Calu3 (cell line): ENCODE data around the gene ALDH3A2. TPM values are rescaled to one million over a fixed set of nuclear protein-coding genes. Genes with fewer than 3 reads are reported as not detected.

Experiments
- BruUV-seq: library from RNA; stranded (reverse); fragments of 400-500 nt; replicated peaks from 2 replicates; lab custom pipeline; 2021; lab: Mats Ljungman, UMichigan
- CTCF ChIA-PET: fragments of 300-600 bp; sonication (Branson Sonifier 250); formaldehyde crosslinking; loops from one replicate; lab custom pipeline; 2022; ENCODE audit warnings: antibody characterized with exemption; lab: Charles Lee
- DNase-seq: peaks from one replicate; pipeline ENCODE4 v3.0.0; 2022
- H3K27ac Mint-ChIP-seq: one replicate; pipeline ENCODE4 v1.8.0; 2022; ENCODE audit warnings: mixed read lengths; ENCODE audit not compliant: unreplicated experiment
- H3K27me3 Mint-ChIP-seq: one replicate; pipeline ENCODE4 v1.8.0; 2022; ENCODE audit warnings: mixed read lengths; ENCODE audit not compliant: unreplicated experiment
- H3K36me3 Mint-ChIP-seq: one replicate; pipeline ENCODE4 v1.8.0; 2022; ENCODE audit warnings: mild to moderate bottlenecking, moderate library complexity, mixed read lengths; ENCODE audit not compliant: insufficient read depth, unreplicated experiment
- H3K4me1 Mint-ChIP-seq: one replicate; pipeline ENCODE4 v1.8.0; 2022; ENCODE audit warnings: mild to moderate bottlenecking, low read depth, mixed read lengths; ENCODE audit not compliant: unreplicated experiment
- H3K4me3 Mint-ChIP-seq: one replicate; pipeline ENCODE4 v1.8.0; 2022; ENCODE audit warnings: mild to moderate bottlenecking, low read depth, moderate library complexity, mixed read lengths; ENCODE audit not compliant: unreplicated experiment
- H3K9me3 Mint-ChIP-seq: one replicate; pipeline ENCODE4 v1.8.0; 2022; ENCODE audit warnings: low read depth, mixed read lengths; ENCODE audit not compliant: unreplicated experiment
- intact Hi-C: fragments of 100-400 bp; cut with micrococcal nuclease; formaldehyde crosslinking; loops from one replicate; pipeline ENCODE4 v1.10.0; 2022; ENCODE audit not compliant: unreplicated experiment
- total RNA-seq: library from RNA; stranded (reverse); gene quantifications from 2 replicates; pipeline ENCODE4 v1.2.3, GENCODE V29; 2022
- TF ChIP-seq, protein P1 (sequence below): fragments of 200-600 bp; IDR thresholded peaks from one replicate; pipeline ENCODE4 v1.8.0; 2022; ENCODE audit warnings: antibody characterized with exemption; ENCODE audit not compliant: unreplicated experiment

ALDH3A2 gene
- total RNA-seq, 1 experiment from 2014 or later, result 32.4 TPM

DNA sequence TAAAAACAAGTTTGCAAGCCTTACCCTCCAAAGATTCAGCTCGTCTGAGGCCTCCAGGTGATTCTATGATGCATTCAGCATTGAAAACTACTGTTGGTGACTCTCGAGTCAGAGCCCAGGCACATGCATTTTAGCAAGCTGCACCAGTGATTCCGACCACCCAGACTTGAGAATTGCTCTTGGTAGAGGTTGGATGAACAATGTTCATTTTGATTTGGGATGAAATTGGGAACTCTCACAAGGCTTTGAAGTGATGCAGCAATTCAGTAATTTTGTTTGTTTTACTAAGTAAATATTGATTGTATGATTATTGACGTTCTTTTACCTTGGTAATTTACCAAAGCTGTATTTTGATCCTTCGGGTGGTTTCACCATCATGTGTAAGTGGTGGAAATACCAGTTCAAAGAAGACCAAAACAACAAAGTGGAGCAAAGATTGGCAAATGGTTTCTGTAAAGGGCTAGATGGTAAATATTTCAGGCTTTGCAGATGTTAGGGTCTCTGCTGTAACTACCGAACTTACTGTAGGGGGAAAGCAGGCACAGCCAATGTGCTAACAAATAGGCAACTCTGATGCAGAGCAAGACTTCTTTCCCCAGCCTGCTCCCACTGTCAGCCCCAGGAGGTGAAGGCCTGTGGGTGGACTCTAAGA, 11.8 kb downstream of the ALDH3A2 start:
- TF ChIP-seq, protein P1, sequence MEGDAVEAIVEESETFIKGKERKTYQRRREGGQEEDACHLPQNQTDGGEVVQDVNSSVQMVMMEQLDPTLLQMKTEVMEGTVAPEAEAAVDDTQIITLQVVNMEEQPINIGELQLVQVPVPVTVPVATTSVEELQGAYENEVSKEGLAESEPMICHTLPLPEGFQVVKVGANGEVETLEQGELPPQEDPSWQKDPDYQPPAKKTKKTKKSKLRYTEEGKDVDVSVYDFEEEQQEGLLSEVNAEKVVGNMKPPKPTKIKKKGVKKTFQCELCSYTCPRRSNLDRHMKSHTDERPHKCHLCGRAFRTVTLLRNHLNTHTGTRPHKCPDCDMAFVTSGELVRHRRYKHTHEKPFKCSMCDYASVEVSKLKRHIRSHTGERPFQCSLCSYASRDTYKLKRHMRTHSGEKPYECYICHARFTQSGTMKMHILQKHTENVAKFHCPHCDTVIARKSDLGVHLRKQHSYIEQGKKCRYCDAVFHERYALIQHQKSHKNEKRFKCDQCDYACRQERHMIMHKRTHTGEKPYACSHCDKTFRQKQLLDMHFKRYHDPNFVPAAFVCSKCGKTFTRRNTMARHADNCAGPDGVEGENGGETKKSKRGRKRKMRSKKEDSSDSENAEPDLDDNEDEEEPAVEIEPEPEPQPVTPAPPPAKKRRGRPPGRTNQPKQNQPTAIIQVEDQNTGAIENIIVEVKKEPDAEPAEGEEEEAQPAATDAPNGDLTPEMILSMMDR, result no peak
- no peaks in the 10 kb centered on the region for H3K27me3 Mint-ChIP-seq
- H3K4me1 Mint-ChIP-seq, result peaks cover 9% of the 10 kb centered on the region
- intact Hi-C loops, result no loop called here
- H3K4me3 Mint-ChIP-seq, result no peak overlapping the region
- no TSS peak for BruUV-seq
- H3K36me3 Mint-ChIP-seq, result no peaks in the 10 kb centered on the region
- DNase-seq, result no peak
- H3K9me3 Mint-ChIP-seq, result no peaks in the 10 kb centered on the region
- H3K27ac Mint-ChIP-seq, result no peak overlapping the region
- CTCF ChIA-PET, result no interaction called here

DNA sequence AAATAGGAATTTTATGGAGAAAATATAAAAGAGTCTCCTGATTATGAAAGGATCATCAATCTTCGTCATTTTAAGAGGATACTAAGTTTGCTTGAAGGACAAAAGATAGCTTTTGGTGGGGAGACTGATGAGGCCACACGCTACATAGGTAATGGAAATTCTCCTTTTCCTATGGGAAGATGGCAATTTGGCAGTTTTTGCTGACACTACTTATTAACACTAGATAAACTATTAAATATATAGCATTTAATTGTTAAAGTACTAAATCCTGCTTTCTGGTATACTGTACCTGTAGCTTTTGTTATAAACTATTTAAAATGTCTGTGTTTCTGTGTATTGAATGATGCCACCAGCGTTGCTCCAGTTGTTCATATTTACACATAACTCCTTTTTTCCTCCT, 12.6 kb downstream of the ALDH3A2 start:
- H3K27me3 Mint-ChIP-seq, result no peaks in the 10 kb centered on the region
- H3K9me3 Mint-ChIP-seq, result no peaks in the 10 kb centered on the region
- CTCF ChIA-PET, result no interaction called here
- H3K4me3 Mint-ChIP-seq, result no peak overlapping the region
- no TSS peak for BruUV-seq
- H3K27ac Mint-ChIP-seq, result no peak overlapping the region
- intact Hi-C loops, result no loop called here
- DNase-seq, result no peak
- H3K4me1 Mint-ChIP-seq, result peaks cover 9% of the 10 kb centered on the region
- H3K36me3 Mint-ChIP-seq, result peaks cover 5% of the 10 kb centered on the region
- TF ChIP-seq, protein P1, result no peak

DNA sequence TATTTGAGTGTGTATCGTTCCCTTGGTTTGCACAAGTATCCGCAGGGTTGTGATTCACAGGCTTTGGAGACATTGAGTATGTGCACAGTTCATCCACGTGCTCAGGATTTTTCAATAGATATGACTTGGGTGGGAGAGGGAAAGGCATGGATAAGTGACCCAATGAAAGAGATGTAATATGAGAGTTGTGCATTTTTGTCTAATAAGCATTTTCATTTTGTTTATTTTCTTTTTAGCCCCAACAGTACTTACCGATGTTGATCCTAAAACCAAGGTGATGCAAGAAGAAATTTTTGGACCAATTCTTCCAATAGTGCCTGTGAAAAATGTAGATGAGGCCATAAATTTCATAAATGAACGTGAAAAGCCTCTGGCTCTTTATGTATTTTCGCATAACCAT, 14.5 kb downstream of the ALDH3A2 start:
- H3K9me3 Mint-ChIP-seq, result no peaks in the 10 kb centered on the region
- no peak overlapping the region for H3K4me3 Mint-ChIP-seq
- intact Hi-C loops, result no loop called here
- DNase-seq, result no peak
- H3K4me1 Mint-ChIP-seq, result peaks cover 9% of the 10 kb centered on the region
- H3K36me3 Mint-ChIP-seq, result peaks cover 5% of the 10 kb centered on the region
- TF ChIP-seq, protein P1, result no peak
- H3K27me3 Mint-ChIP-seq, result no peaks in the 10 kb centered on the region
- CTCF ChIA-PET, result no interaction called here
- H3K27ac Mint-ChIP-seq, result no peak overlapping the region
- no TSS peak for BruUV-seq

DNA sequence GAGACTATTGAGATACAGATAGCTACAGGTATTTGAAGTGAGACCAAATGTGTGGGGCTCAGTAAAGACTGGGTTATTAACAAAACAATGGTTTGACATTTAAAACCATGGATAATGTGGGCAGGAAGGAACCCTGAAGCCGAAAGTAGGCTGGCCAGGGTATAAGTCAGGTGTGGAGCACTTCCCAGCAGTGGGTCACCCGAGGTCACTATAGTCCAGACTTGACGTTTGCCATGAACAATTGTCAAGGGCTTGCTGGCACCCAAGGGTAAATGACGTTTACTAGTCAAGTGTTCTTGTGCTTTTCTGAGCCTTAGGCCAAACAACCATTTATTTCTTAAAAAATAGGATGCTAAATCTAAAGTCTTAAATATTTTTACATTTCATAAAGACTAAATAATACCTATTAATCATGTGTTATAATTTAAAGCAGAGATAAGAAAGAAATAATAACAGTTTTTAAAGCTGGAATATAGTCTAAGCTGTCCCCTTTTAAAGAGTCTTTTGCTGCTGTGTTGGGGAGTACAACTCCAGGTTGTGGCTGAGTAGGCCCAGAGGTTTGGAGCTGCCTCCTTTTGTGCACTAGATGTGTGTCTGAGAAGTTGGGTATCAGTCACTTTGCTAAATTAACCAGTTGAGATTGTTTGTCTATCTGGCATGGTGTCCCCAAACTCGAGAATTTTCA, 15.7 kb downstream of the ALDH3A2 start:
- TF ChIP-seq, protein P1, result no peak
- no peak overlapping the region for H3K4me3 Mint-ChIP-seq
- no peak for DNase-seq
- no TSS peak for BruUV-seq
- CTCF ChIA-PET, result no interaction called here
- H3K9me3 Mint-ChIP-seq, result no peaks in the 10 kb centered on the region
- H3K36me3 Mint-ChIP-seq, result peaks cover 5% of the 10 kb centered on the region
- no peaks in the 10 kb centered on the region for H3K27me3 Mint-ChIP-seq
- H3K4me1 Mint-ChIP-seq, result peaks cover 9% of the 10 kb centered on the region
- intact Hi-C loops, result no loop called here
- no peak overlapping the region for H3K27ac Mint-ChIP-seq
